Endothelial cell of umbilical vein (primary cell): ENCODE data around the gene ZNF414. TPM values are rescaled to one million over a fixed set of nuclear protein-coding genes. Genes with fewer than 3 reads are reported as not detected.

ENCODE experiments used
- BruUV-seq: library from RNA; stranded (reverse); fragments of 400-500 nt; replicated peaks from 2 replicates; lab custom pipeline; 2021; lab: Mats Ljungman, UMichigan
- CTCF ChIA-PET: fragments of 300-600, 350-600 bp; sonication (Branson Sonifier 250); formaldehyde crosslinking; loops from one replicate; lab custom pipeline; 2021; ENCODE audit warnings: antibody characterized with exemption, inconsistent platforms; lab: Charles Lee
- POLR2A ChIA-PET: fragments of 300-600, 350-600 bp; sonication (Branson Sonifier 250); formaldehyde crosslinking; loops from one replicate; lab custom pipeline; 2021; ENCODE audit warnings: antibody characterized with exemption, inconsistent platforms; lab: Charles Lee
- DNase-seq: peaks from one replicate; pipeline ENCODE4 v3.0.0-alpha.2; 2011; ENCODE audit warnings: low read depth, low spot score
- FAIRE-seq: peaks from 2 replicates; lab custom pipeline; 2011; peaks lifted over from hg19 to GRCh38; lab: Jason Lieb, UNC
- H2AFZ ChIP-seq: 2 replicates; pipeline ENCODE4 v1.6.0; 2012; ENCODE audit warnings: low read depth, low read length, control low read depth, inconsistent platforms
- H3K27ac ChIP-seq: 2 replicates; pipeline ENCODE4 v1.5.1; 2011; ENCODE audit warnings: low read depth, mild to moderate bottlenecking, control low read depth, low read length, moderate library complexity; ENCODE audit not compliant: insufficient read depth
- H3K27me3 ChIP-seq, 2 experiments: 2 replicates each; pipeline versions ENCODE4 v1.6.0 to v1.6.1; 2011; ENCODE audit warnings: low read length in 2 of 2, mixed read lengths in 1 of 2; ENCODE audit not compliant: control insufficient read depth in 2 of 2, insufficient read depth in 2 of 2
- H3K36me3 ChIP-seq, 2 experiments: 2 replicates in 1 of 2; 3 replicates in 1 of 2; pipeline ENCODE4 v1.5.1; 2011; ENCODE audit warnings: low read length in 2 of 2, mild to moderate bottlenecking in 1 of 2, moderate library complexity in 1 of 2; ENCODE audit not compliant: control insufficient read depth in 2 of 2, insufficient read depth in 2 of 2; ENCODE audit errors: extremely low read depth in 1 of 2
- H3K4me1 ChIP-seq: 3 replicates; pipeline ENCODE4 v1.5.1; 2011; ENCODE audit warnings: mild to moderate bottlenecking, low read length; ENCODE audit not compliant: control insufficient read depth, insufficient read depth; ENCODE audit errors: extremely low read depth
- H3K4me2 ChIP-seq: 2 replicates; pipeline ENCODE4 v1.6.1; 2011; ENCODE audit warnings: low read length, control low read depth, mixed read lengths; ENCODE audit not compliant: insufficient read depth
- H3K4me3 ChIP-seq, 3 experiments: fragments of 200-600 bp in 1 of 3; sonication (generic), shearing (Covaris generic) in 1 of 3; replicated peaks in 1 of 3; 2 replicates each; pipeline ENCODE4 v1.5.1; 2011 to 2016; ENCODE audit warnings: control low read depth in 3 of 3, low read length in 3 of 3, mild to moderate bottlenecking in 2 of 3, inconsistent platforms in 1 of 3, low read depth in 1 of 3, moderate library complexity in 1 of 3; ENCODE audit not compliant: insufficient read depth in 1 of 3
- H3K79me2 ChIP-seq: 2 replicates; pipeline ENCODE4 v1.6.0; 2012; ENCODE audit warnings: low read length, inconsistent platforms; ENCODE audit not compliant: control insufficient read depth, insufficient read depth
- H3K9ac ChIP-seq: replicated peaks from 2 replicates; pipeline ENCODE3; 2011; ENCODE audit warnings: low read length, control low read depth; ENCODE audit not compliant: insufficient read depth; ENCODE audit errors: extremely low read depth
- H3K9me1 ChIP-seq: replicated peaks from 3 replicates; pipeline ENCODE4 v1.6.0; 2011; ENCODE audit warnings: mild to moderate bottlenecking, low read length; ENCODE audit not compliant: control insufficient read depth, insufficient read depth; ENCODE audit errors: extremely low read depth
- H3K9me3 ChIP-seq: replicated peaks from 2 replicates; pipeline ENCODE4 v1.5.1; 2012; ENCODE audit warnings: low read length, inconsistent platforms; ENCODE audit not compliant: control insufficient read depth, insufficient read depth
- H4K20me1 ChIP-seq: replicated peaks from 2 replicates; pipeline ENCODE3; 2011; ENCODE audit warnings: mild to moderate bottlenecking, low read length; ENCODE audit not compliant: control insufficient read depth, insufficient read depth; ENCODE audit errors: extremely low read depth
- EZH2 ChIP-seq: IDR thresholded peaks from 2 replicates; pipeline ENCODE4 v1.6.1; 2012; ENCODE audit warnings: borderline replicate concordance, low read depth, mild to moderate bottlenecking, moderate library complexity, low read length, inconsistent platforms; ENCODE audit not compliant: severe bottlenecking
- FOS ChIP-seq: IDR thresholded peaks from 2 replicates; pipeline ENCODE4 v1.6.1; 2011; ENCODE audit warnings: mild to moderate bottlenecking, low read length, moderate library complexity, borderline replicate concordance; ENCODE audit not compliant: insufficient read depth
- GATA2 ChIP-seq: IDR thresholded peaks from 2 replicates; pipeline ENCODE4 v1.7.0; 2011; ENCODE audit warnings: low read depth, mild to moderate bottlenecking, moderate library complexity, mixed read lengths, low read length; ENCODE audit not compliant: insufficient read length, insufficient read depth
- JUN ChIP-seq: IDR thresholded peaks from 2 replicates; pipeline ENCODE4 v1.6.1; 2011; ENCODE audit warnings: borderline replicate concordance, low read depth; ENCODE audit not compliant: insufficient read length, insufficient read depth
- MYC ChIP-seq: IDR thresholded peaks from one replicate; pipeline ENCODE4 v1.6.1; 2011; ENCODE audit warnings: mild to moderate bottlenecking, low read depth, low read length
- POLR2A ChIP-seq: IDR thresholded peaks from 2 replicates; pipeline ENCODE4 v1.6.1; 2012; ENCODE audit warnings: low read depth, mild to moderate bottlenecking, control low read depth, low read length
- POLR2AphosphoS5 ChIP-seq: IDR thresholded peaks from 2 replicates; pipeline ENCODE4 v1.6.1; 2012; ENCODE audit warnings: low read depth, mild to moderate bottlenecking, control low read depth, low read length, moderate library complexity; ENCODE audit not compliant: insufficient read depth
- dilution Hi-C: fragments of 300-500 bp; cut with MboI; formaldehyde crosslinking; loops from one replicate; pipeline ENCODE4 v1.15.0; 2019; ENCODE audit warnings: low sequenced_read_pairs; ENCODE audit not compliant: extremely low pct_ligation_motif_present
- intact Hi-C: fragments of 100-400 bp; cut with micrococcal nuclease; formaldehyde crosslinking; loops from one replicate; pipeline ENCODE4 v1.10.0; 2022
- polyA plus RNA-seq, 4 experiments: library from polyadenylated mRNA; depleted of rRNA in 3 of 4; stranded (reverse) in 3 of 4; unstranded in 1 of 4; fragments of >200 nt; gene quantifications; 2 replicates each; pipeline versions ENCODE4 v1.2.1 to v1.2.3, GENCODE V29; 2011 to 2012; ENCODE audit warnings: missing spikeins in 1 of 4
- total RNA-seq: library from RNA; stranded (reverse); gene quantifications from 2 replicates; pipeline ENCODE4 v1.2.3, GENCODE V29; 2021
- TF ChIP-seq, protein P1 (sequence below), 2 donors: IDR thresholded peaks; 1 replicate in 1 of 2; 2 replicates in 1 of 2; pipeline ENCODE4 v1.5.1; 2011; ENCODE audit warnings: low read length in 2 of 2, mild to moderate bottlenecking in 2 of 2, moderate library complexity in 2 of 2, control low read depth in 1 of 2, inconsistent platforms in 1 of 2, low read depth in 1 of 2; ENCODE audit not compliant: insufficient read depth in 1 of 2; ENCODE audit errors: extremely low read depth in 1 of 2
- TF ChIP-seq, protein P2 (sequence below): IDR thresholded peaks from 2 replicates; pipeline ENCODE4 v1.6.1; 2011; ENCODE audit not compliant: insufficient read depth, insufficient read length

The ZNF414 gene
- total and polyA plus RNA-seq, 2 donors (not counting 3 experiments of a cell fraction or from before 2014, with no cell fraction given) = 11.6 to 20.6 TPM

DNA sequence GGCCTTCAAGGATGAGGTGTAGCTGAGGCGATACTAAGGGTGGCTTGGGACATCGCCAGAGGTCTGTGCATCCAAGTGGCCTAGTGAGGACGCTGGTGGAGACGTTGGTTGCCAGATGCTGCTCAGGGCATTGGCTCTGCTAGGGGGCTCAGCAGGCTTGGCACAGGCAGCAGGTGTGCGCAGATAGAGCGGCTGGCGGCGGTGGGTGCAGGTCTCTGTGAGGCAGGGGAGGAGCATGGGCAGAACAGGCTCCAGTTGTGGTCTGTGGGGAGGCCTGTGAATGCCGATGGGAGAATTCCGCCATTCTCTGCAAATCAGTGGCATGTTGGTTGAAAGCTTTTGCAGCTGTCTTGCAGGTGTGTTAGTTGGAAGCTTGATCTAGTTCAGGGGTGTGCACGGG lies 32.8 kb downstream of the ZNF414 start:
- H3K79me2 ChIP-seq = peaks cover 58% of the 10 kb centered on the region
- H3K27ac ChIP-seq = no peak overlapping the region
- FAIRE-seq = no peak
- no peak overlapping the region for H2AFZ ChIP-seq
- ChIA-PET POLR2A (interaction anchor here (0.6 kb wide), 1 partner anchor 1100 kb away, joined by 3 read pairs; no protein-coding TSS in a partner anchor), CTCF (no interaction called here)
- H3K27me3 ChIP-seq = no peaks in the 10 kb centered on the region
- H3K4me3 ChIP-seq = no peak overlapping the region
- H3K4me1 ChIP-seq = no peaks in the 10 kb centered on the region
- no peaks in the 10 kb centered on the region for H3K9me3 ChIP-seq
- intact Hi-C loops (no loop called here), dilution Hi-C loops (no loop called here)
- H4K20me1 ChIP-seq = peaks cover 5% of the 10 kb centered on the region
- H3K9me1 ChIP-seq = no peaks in the 10 kb centered on the region
- DNase-seq = no peak
- H3K36me3 ChIP-seq = peaks cover 25 to 66% of the 10 kb centered on the region in 2 experiments
- no peak overlapping the region for H3K9ac ChIP-seq
- BruUV-seq = no TSS peak
- no peak overlapping the region for H3K4me2 ChIP-seq
- TF ChIP-seq GATA2 (no peak), POLR2A (no peak), FOS (no peak)
- TF ChIP-seq, protein P1, sequence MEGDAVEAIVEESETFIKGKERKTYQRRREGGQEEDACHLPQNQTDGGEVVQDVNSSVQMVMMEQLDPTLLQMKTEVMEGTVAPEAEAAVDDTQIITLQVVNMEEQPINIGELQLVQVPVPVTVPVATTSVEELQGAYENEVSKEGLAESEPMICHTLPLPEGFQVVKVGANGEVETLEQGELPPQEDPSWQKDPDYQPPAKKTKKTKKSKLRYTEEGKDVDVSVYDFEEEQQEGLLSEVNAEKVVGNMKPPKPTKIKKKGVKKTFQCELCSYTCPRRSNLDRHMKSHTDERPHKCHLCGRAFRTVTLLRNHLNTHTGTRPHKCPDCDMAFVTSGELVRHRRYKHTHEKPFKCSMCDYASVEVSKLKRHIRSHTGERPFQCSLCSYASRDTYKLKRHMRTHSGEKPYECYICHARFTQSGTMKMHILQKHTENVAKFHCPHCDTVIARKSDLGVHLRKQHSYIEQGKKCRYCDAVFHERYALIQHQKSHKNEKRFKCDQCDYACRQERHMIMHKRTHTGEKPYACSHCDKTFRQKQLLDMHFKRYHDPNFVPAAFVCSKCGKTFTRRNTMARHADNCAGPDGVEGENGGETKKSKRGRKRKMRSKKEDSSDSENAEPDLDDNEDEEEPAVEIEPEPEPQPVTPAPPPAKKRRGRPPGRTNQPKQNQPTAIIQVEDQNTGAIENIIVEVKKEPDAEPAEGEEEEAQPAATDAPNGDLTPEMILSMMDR (IDR thresholded peaks at IDR 0.05; ENCODE audit: extremely low read depth in 1 of 2, insufficient read depth in 1 of 2, low read depth in 1 of 2, low read length in 2 of 2) = no peak
- TF ChIP-seq, protein P2, sequence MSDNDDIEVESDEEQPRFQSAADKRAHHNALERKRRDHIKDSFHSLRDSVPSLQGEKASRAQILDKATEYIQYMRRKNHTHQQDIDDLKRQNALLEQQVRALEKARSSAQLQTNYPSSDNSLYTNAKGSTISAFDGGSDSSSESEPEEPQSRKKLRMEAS = no peak

DNA sequence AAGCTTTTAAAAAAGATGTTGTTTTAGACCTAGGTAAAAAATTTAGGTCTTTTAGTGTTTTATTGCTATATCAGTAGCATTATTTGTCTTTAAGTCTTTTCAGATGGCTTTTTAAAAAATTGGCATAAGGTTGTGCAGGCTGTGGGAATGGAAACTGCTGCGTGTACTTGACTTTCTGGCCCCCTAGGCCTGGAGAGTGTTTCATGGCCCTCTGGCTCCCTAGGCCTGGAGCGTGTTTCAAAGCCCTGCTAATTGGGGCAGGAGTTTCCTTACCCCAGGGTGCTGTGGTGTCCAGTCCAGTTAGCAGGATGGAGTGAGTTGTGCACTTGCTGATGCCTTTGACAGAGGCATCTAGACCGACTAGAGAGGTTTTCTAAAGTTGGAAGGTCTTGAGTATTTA lies 35.4 kb downstream of the ZNF414 start:
- Histone ChIP-seq H4K20me1 (peaks cover 5% of the 10 kb centered on the region), H3K4me2 (no peak overlapping the region), H3K4me3 (no peak overlapping the region), H3K27ac (no peak overlapping the region), H3K36me3 (peaks cover 27 to 60% of the 10 kb centered on the region in 2 experiments), H3K9ac (no peak overlapping the region), H3K27me3 (no peaks in the 10 kb centered on the region), H3K9me1 (no peaks in the 10 kb centered on the region), H3K79me2 (peaks cover 77% of the 10 kb centered on the region), H3K9me3 (no peaks in the 10 kb centered on the region), H3K4me1 (no peaks in the 10 kb centered on the region), H2AFZ (no peak overlapping the region)
- no peak for TF ChIP-seq FOS
- no peak for TF ChIP-seq EZH2
- TF ChIP-seq POLR2AphosphoS5 = no peak
- TF ChIP-seq, protein P1 (IDR thresholded peaks at IDR 0.05; ENCODE audit: extremely low read depth in 1 of 2, insufficient read depth in 1 of 2, low read depth in 1 of 2, low read length in 2 of 2) = no peak
- no peak for TF ChIP-seq POLR2A
- no peak for TF ChIP-seq JUN
- no peak for TF ChIP-seq MYC
- no peak for TF ChIP-seq GATA2
- TF ChIP-seq, protein P2 = no peak
- ChIA-PET CTCF (interaction anchor here (0.6 to 1.1 kb wide), 3 partner anchors 10 to 176 kb away, joined by 3 to 5 read pairs (median 5); no protein-coding TSS in a partner anchor), POLR2A (no interaction called here)
- no TSS peak for BruUV-seq
- dilution Hi-C loops (no loop called here), intact Hi-C loops (no loop called here)
- FAIRE-seq (peak; percentile 31), DNase-seq (no peak)
